Epithelial cell of proximal tubule (primary cell): ENCODE results near the gene DNAJC5G. TPM values are rescaled to one million over a fixed set of nuclear protein-coding genes. Genes with fewer than 3 reads are reported as not detected.
"Not testable (repeated sequence)": the region's sequence is repeated elsewhere in the genome, so short reads cannot be mapped to it uniquely, and the experiment has no call there.

Experiments
- DNase-seq: peaks from one replicate; pipeline ENCODE4 v3.0.0-alpha.2; 2011; ENCODE audit warnings: low read depth
- H3K4me3 ChIP-seq: 2 replicates; pipeline ENCODE4 v1.5.1; 2011; ENCODE audit warnings: low read depth, mild to moderate bottlenecking, low read length
- CTCF ChIP-seq: conservative IDR thresholded peaks from 2 replicates; pipeline ENCODE4 v1.5.1; 2012; ENCODE audit warnings: low read depth, mild to moderate bottlenecking, low read length
- total RNA-seq: library from RNA; depleted of rRNA; stranded (reverse); fragments of >200 nt; gene quantifications from 2 replicates; pipeline ENCODE4 v1.2.3, GENCODE V29; 2015

The DNAJC5G gene
- total RNA-seq, 1 donor from 2014 or later = not detected

GRCh38 chr2:27270131-27270530 lies 5.1 kb upstream of the DNAJC5G start:
- no peak for DNase-seq
- no peak for TF ChIP-seq CTCF
- H3K4me3 ChIP-seq = no peak overlapping the region

- DNase-seq = no peak
Measured at GRCh38 chr2:27270670-27271069, 4.6 kb upstream of the DNAJC5G start.

GRCh38 chr2:27271631-27272340 lies 3.4 kb upstream of the DNAJC5G start:
- no peak overlapping the region for H3K4me3 ChIP-seq
- no peak for TF ChIP-seq CTCF
- no peak for DNase-seq

More at GRCh38 chr2:27270670-27271069, 4.6 kb upstream of the DNAJC5G start:
- no peak for TF ChIP-seq CTCF
- H3K4me3 ChIP-seq = no peak overlapping the region

- DNase-seq, H3K4me3 ChIP-seq: not testable (repeated sequence)
Measured at GRCh38 chr2:27272537-27273522, 2.4 kb upstream of the DNAJC5G start.

GRCh38 chr2:27278010-27278409 lies 2.8 kb downstream of the DNAJC5G start:
- H3K4me3 ChIP-seq = no peak overlapping the region
- TF ChIP-seq CTCF = no peak
- DNase-seq = no peak

- H3K4me3 ChIP-seq = no peak overlapping the region
- no peak for TF ChIP-seq CTCF
- DNase-seq = no peak
Measured at GRCh38 chr2:27280826-27281225, 5.6 kb downstream of the DNAJC5G start.

GRCh38 chr2:27281442-27281841 lies 6.2 kb downstream of the DNAJC5G start:
- H3K4me3 ChIP-seq = no peak overlapping the region
- DNase-seq = no peak

More at GRCh38 chr2:27281442-27281841, 6.2 kb downstream of the DNAJC5G start:
- no peak for TF ChIP-seq CTCF
